GM12875 (cell line): ENCODE measurements around the gene RPL19.
"Not testable (repeated sequence)": the region's sequence is repeated elsewhere in the genome, so short reads cannot be mapped to it uniquely, and the experiment has no call there.

Experiments used
- H3K4me3 ChIP-seq: one replicate; pipeline ENCODE4 v1.5.1; 2011; ENCODE audit warnings: low read depth, low read length, control low read depth
- TF ChIP-seq, protein P1 (sequence below): IDR thresholded peaks from 2 replicates; pipeline ENCODE4 v1.5.1; 2011; ENCODE audit warnings: low read depth, mild to moderate bottlenecking, control low read depth, inconsistent platforms, low read length, moderate library complexity, borderline replicate concordance; ENCODE audit not compliant: insufficient read depth

RPL19 gene

DNA sequence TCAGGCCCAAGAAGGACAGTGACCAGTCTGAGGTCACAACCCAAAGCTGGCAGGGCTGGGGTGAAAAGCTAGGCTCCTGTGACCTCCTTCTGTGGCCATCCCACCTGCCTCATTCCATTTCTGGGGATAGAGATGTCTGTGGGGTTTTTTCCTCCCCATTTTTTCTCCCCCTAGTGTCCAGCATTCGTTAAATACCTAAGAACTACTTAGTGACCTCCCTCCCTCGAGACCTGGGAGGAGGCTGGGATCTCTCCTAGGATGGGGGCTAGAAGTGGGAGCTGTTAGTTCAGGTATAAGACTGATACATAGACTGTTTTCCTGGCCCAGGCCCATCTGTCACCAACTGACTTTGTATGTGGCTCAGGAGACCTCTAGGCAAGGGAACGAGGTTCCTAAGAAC is 46.2 kb downstream of the RPL19 start:
- TF ChIP-seq, protein P1, sequence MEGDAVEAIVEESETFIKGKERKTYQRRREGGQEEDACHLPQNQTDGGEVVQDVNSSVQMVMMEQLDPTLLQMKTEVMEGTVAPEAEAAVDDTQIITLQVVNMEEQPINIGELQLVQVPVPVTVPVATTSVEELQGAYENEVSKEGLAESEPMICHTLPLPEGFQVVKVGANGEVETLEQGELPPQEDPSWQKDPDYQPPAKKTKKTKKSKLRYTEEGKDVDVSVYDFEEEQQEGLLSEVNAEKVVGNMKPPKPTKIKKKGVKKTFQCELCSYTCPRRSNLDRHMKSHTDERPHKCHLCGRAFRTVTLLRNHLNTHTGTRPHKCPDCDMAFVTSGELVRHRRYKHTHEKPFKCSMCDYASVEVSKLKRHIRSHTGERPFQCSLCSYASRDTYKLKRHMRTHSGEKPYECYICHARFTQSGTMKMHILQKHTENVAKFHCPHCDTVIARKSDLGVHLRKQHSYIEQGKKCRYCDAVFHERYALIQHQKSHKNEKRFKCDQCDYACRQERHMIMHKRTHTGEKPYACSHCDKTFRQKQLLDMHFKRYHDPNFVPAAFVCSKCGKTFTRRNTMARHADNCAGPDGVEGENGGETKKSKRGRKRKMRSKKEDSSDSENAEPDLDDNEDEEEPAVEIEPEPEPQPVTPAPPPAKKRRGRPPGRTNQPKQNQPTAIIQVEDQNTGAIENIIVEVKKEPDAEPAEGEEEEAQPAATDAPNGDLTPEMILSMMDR = no peak
- no peak overlapping the region for H3K4me3 ChIP-seq

DNA sequence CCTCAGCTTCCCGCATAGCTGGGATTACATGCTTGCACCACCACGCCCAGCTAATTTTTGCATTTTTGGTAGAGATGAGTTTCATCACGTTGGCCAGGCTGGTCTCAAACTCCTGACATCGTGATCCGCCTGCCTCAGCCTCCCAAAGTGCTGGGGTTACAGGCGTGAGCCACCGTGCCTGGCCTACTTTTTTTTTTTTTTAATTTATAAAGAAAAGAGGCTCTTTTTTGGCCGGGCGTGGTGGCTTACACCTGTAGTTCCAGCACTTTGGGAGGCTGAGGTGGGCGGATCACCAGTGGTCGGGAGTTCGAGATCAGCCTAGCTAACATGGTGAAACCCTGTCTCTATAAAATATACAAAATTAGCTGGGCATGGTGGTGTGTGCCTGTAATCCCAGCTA is 50.0 kb downstream of the RPL19 start:
- H3K4me3 ChIP-seq = not testable (repeated sequence)

DNA sequence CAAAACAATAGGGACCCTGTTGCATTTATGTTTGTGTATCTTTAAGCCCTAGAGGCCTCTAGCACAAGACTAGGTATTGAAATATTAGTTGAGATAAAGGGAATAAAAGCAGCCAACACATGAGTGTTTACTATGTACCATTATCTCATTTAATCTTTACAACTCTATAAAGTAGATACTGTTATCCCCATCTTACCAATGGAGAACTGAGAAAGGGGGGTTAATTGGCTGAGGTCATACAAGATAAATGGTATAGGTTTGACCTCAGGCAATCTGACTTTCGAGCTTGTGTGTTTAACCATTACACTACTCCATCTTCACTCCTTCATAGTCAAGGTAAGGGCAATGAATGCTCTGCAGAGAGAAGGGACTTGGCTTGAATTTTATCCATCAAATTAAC is 51.9 kb downstream of the RPL19 start:
- TF ChIP-seq, protein P1 = no peak
- no peak overlapping the region for H3K4me3 ChIP-seq

DNA sequence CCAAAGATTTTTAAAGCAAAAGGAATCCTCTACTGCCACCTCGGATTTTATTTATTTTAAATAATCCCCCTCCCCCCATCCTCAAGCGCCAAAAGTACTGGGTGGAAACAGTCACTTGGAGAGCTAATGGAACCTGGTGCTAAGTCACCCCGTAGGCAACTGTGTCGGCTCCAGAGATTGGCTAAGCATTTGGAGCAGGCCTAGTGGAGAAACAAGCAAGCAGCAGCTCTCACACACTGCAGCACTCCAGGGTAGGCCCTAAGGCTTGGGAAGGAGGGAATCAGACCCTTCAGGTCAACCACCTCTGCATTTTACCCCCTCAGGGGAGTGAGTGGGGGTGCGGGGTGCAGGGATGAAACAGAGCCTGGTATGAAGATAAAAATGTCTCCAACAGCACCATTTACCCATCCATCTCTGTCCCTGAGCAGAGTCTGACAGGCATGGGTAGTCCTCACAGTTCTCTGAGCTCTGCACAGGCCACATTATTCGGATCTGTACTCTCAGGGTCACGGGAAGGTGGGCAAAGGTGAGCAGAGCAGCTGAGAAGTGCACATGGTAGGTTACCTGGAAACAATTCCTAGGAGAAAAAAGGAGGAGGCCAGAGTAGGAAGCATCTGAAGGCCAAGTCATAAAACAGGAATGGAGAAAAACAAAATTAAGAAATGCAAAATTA is 52.8 kb downstream of the RPL19 start:
- H3K4me3 ChIP-seq = no peak overlapping the region
- TF ChIP-seq, protein P1 = no peak
